IPS-11a (cell line): Measurements from ENCODE around the gene ADAMTS13.

Experiments used
- H3K4me3 ChIP-seq: one replicate; pipeline ENCODE4 v1.5.1; 2013; ENCODE audit warnings: low read depth, low read length, control low read depth

Gene ADAMTS13

DNA sequence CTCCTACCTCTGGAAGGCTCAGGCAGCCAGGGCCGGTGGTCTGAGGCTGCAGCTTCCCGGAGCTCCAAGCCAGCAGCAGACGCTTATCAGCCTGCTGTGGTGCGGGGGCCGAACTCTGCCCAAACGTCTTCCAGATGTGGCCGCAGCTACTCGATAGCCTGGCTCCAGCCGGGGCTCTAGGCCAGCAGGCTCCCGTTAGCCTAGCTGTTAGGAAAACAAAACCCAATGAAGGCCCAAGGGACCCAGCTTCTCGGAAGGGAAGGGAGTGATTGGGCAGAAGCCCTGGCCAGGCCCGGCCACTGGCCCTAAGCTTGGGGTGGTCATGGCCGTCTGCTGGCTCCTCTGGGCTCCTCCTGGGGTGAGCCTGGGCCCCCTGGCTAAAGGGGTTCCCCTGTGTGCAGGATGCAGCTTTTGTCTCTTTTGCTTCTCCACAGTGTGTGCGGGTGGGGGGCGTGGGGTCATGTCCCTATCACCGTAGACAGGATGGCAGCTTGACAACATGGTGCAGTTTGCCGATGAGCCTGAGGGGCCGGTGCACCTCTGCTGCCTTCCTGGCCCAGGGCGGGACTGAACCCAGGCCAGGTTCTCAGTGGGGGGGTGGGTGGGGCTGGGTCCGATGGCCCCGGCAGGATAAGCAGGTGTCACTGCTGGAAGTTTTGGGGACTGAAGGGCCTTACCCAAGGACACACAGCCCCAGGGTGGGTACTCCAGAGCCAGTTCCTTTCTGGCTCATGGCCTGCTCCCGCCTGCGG, 83.9 kb downstream of the ADAMTS13 start:
- H3K4me3 ChIP-seq = no peak overlapping the region

DNA sequence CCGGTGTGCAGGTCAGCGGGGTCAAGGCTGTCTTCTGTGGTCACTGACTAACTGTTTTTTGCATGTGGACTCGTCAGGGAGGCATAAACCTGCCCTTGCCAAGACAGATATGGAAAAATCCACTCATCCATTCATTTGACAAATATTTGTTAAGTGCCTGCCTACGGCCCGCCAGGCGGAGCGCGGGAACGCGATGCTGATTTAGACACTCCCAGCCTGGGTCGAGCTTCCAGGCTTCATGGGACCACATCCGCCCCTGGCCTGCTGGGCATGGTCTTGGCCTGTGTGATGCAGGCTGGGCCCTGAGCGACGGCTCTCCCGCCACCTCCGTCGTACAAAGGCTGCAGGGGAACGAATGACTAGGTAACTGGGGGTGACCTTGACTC, 84.5 kb downstream of the ADAMTS13 start:
- no peak overlapping the region for H3K4me3 ChIP-seq

DNA sequence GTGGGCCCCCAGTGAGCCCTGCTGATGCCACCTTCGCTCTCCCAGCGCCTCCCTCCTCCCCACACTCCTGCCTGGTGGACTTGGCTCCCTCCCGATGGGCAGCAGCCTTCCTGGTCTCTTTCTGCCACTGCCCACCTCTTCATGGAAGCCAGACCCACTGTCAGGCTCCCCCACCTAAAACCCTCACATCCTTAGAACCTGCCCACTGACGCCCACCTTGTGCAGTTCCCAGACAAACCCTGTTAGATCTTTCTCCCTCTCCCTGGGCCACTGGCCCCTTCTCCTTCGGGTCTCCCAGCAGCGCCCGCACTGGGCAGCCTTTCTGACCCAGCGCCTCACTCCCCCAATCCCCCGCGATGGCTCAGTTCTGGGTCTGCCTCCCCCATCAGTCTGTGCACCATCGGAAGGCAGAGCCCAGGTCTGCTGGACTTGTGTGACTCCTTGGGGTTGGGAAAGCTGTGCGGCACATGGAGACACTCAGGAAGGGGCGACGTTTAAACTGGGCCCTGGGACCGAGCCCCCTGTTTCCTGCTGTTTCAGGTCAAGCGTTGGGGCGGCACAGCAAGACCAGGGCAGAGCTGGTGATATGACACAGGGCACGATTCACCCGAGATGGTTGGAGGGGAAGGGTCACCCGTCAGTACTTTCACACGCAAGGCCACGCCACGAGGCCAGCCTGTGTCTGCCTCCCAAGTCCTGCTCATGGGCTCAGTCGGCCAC, 85.2 kb downstream of the ADAMTS13 start:
- H3K4me3 ChIP-seq = no peak overlapping the region

DNA sequence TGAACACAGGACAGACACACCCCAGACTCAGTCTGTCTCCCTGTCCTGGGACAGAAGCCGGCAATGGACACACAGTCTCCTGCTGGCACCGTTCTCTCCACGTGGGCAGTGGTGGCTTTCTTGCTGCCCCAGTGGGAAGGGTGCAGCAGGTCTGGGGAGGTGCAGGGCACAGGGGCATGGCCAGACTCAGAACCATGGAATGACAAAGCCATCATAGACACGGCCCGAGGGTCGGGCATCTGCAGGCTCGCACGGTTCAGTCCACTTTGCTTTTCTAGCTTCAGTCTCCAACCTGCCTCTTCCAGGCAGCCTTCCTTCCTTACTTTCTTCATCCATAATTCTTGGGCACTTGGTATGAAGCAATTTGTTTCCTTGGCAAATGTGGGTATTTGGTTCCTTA, 85.9 kb downstream of the ADAMTS13 start:
- no peak overlapping the region for H3K4me3 ChIP-seq
